BJ (cell line): Measurements from ENCODE around the gene CETP. TPM values are rescaled to one million over a fixed set of nuclear protein-coding genes. Genes with fewer than 3 reads are reported as not detected.

Source experiments
- CTCF ChIA-PET: fragments of 350-600 bp; formaldehyde crosslinking; extraction: SDS; loops from one replicate; lab custom pipeline; 2021; ENCODE audit warnings: antibody characterized with exemption, inconsistent platforms; lab: Yijun Ruan, JAX
- POLR2A ChIA-PET: fragments of 300-600 bp; sonication (Branson Sonifier 250); formaldehyde crosslinking; extraction: SDS; loops from one replicate; lab custom pipeline; 2021; ENCODE audit warnings: antibody characterized with exemption; lab: Charles Lee
- DNase-seq: peaks from one replicate; pipeline ENCODE4 v3.0.0-alpha.2; 2011; ENCODE audit warnings: low read depth
- H3K27me3 ChIP-seq: 2 replicates; pipeline ENCODE4 v1.6.0; 2011; ENCODE audit warnings: low read length; ENCODE audit not compliant: control insufficient read depth, insufficient read depth
- H3K36me3 ChIP-seq: 2 replicates; pipeline ENCODE4 v1.5.1; 2011; ENCODE audit warnings: low read length; ENCODE audit not compliant: control insufficient read depth, insufficient read depth
- H3K4me3 ChIP-seq: 2 replicates; pipeline ENCODE4 v1.5.1; 2011; ENCODE audit warnings: low read depth, mild to moderate bottlenecking, control low read depth, low read length
- CTCF ChIP-seq: IDR thresholded peaks from 2 replicates; pipeline ENCODE4 v1.5.1; 2011; ENCODE audit warnings: low read depth, mild to moderate bottlenecking, control low read depth, inconsistent platforms, low read length, moderate library complexity; ENCODE audit not compliant: insufficient read depth
- polyA plus RNA-seq: library from polyadenylated mRNA; depleted of rRNA; stranded (reverse); fragments of >200 nt; gene quantifications from 2 replicates; pipeline ENCODE4 v1.2.3, GENCODE V29; 2011

CETP gene
- polyA plus RNA-seq, 1 experiment, result 0.07 TPM

GRCh38 chr16:56977216-56977615, 15.5 kb downstream of the CETP start:
- DNase-seq, result no peak
- Histone ChIP-seq H3K4me3 (no peak overlapping the region), H3K27me3 (no peaks in the 10 kb centered on the region), H3K36me3 (no peaks in the 10 kb centered on the region)
- TF ChIP-seq CTCF, result no peak
- ChIA-PET POLR2A (no interaction called here), CTCF (interaction anchor here (1.1 to 1.4 kb wide), 2 partner anchors 12 to 108 kb away, joined by 4 to 8 read pairs; no protein-coding TSS in a partner anchor)

- no peak overlapping the region for H3K4me3 ChIP-seq
- CTCF ChIA-PET, result interaction anchor here (1.4 kb wide), 1 partner anchor 13 kb away, joined by 8 read pairs; no protein-coding TSS in a partner anchor
- H3K27me3 ChIP-seq, result no peaks in the 10 kb centered on the region
- TF ChIP-seq CTCF, result no peak
- no peak for DNase-seq
- H3K36me3 ChIP-seq, result no peaks in the 10 kb centered on the region
- POLR2A ChIA-PET, result no interaction called here
Observed at GRCh38 chr16:56977823-56978430, 16.2 kb downstream of the CETP start.

- Histone ChIP-seq H3K36me3 (no peaks in the 10 kb centered on the region; the same call in none of the 2 replicates), H3K4me3 (no peak overlapping the region), H3K27me3 (no peaks in the 10 kb centered on the region)
- CTCF ChIA-PET, result no interaction called here
- POLR2A ChIA-PET, result no interaction called here
- no peak for DNase-seq
- TF ChIP-seq CTCF, result no peak
Observed at GRCh38 chr16:56980201-56980535, 18.4 kb downstream of the CETP start.

- no peaks in the 10 kb centered on the region; the same call in none of the 2 replicates for H3K36me3 ChIP-seq
- no peak for DNase-seq
- no peaks in the 10 kb centered on the region for H3K27me3 ChIP-seq
- no peak overlapping the region for H3K4me3 ChIP-seq
- ChIA-PET POLR2A (no interaction called here), CTCF (no interaction called here)
- TF ChIP-seq CTCF, result no peak
Observed at GRCh38 chr16:56980792-56981724, 19.3 kb downstream of the CETP start.

- Histone ChIP-seq H3K4me3 (no peak overlapping the region), H3K27me3 (no peaks in the 10 kb centered on the region), H3K36me3 (no peaks in the 10 kb centered on the region; the same call in none of the 2 replicates)
- TF ChIP-seq CTCF, result no peak
- POLR2A ChIA-PET, result no interaction called here
- DNase-seq, result no peak
- CTCF ChIA-PET, result no interaction called here
Observed at GRCh38 chr16:56981729-56982271, 20.1 kb downstream of the CETP start.
